GM18867 (cell line): ENCODE data around the gene MAP4K4.
A peak's percentile ranks its signal among the peaks of the same experiment; 100 is the strongest.

Experiments used
- ATAC-seq: cut with Tn5 transposase; IDR thresholded peaks from one replicate; pipeline ENCODE4 v1.9.1; 2021; ENCODE audit warnings: mild to moderate bottlenecking, moderate library complexity; ENCODE audit not compliant: unreplicated experiment

MAP4K4 gene

DNA sequence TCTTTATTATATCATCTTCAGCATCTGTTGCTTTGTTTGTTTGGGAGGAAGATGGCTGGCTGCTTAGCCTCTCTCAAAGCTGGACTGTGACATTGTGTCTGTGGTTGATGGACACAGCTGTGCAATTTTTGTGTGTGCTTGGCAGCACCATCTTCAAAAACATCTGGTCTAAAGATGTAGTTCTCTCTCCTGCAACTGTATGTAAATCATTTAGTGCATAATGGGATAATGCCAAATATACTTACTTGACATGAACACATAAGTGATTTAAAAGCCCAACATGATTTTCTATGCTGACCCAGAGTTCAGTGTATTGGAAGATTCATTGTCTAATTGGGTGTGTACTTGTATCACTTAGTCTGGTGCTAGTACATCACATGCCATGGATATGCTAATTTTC, 112.2 kb downstream of the MAP4K4 start:
- no peak for ATAC-seq

DNA sequence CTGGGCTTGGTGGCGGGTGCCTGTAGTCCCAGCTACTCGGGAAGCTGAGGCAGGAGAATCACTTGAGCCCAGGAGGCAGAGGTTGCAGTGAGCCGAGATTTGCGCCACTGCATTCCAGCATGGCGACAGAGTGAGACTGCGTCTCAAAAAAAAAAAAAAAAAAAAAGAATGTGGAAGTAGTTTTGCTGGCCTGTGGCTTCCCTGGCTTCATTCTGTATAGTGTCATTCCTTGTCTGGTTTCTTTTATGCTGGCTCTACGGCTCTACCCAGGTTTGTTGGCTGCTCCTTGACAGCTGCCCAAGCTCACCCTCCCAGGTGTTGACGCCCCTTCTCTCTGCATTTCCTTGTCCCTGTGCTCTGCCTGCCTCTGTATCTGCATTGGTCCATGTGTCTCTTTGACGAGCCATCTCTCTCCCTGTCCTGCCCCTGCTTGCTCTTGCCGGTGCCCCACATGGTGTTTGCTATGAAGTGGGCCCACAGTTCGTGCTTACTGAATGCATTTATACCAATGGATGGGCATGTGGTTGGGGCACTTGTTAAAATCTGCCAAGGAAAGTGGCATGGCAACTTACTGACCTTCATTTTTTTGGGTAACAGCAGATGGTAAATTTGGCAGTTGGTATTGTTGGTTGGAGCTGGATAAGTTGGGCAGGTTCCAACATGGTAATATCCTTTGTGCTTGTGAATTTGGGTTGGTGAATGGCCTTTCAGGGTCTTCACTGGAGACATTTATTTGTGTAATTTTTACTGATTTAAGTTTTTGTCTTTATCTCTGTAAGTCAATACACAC, 113.9 kb downstream of the MAP4K4 start:
- no peak for ATAC-seq

GRCh38 chr2:101812226-101812625, 114.7 kb downstream of the MAP4K4 start:
- no peak for ATAC-seq

DNA sequence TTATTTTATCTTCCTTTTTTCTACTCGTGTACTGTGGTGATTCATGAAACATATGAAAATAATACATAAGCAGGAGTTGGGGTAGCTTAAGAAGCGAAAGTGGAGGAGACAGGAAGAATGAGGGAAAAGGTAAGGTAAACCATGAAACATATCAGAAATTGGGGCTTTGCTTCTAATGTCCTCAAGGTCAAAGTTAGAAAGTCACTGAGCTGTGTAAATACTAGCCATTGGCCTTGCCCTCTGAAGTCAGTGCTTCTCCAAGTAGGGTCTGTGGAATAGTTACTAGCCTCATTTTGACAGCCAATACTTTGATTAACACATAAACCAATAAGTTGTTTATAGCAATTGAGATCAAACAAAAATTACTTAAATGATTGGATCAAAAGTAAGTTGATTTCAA, 117.2 kb downstream of the MAP4K4 start:
- no peak for ATAC-seq

- ATAC-seq: no peak
These were observed 117.6 kb downstream of the MAP4K4 start for GRCh38 chr2:101815154-101815553.

GRCh38 chr2:101815739-101816391, 118.4 kb downstream of the MAP4K4 start:
- no peak for ATAC-seq

DNA sequence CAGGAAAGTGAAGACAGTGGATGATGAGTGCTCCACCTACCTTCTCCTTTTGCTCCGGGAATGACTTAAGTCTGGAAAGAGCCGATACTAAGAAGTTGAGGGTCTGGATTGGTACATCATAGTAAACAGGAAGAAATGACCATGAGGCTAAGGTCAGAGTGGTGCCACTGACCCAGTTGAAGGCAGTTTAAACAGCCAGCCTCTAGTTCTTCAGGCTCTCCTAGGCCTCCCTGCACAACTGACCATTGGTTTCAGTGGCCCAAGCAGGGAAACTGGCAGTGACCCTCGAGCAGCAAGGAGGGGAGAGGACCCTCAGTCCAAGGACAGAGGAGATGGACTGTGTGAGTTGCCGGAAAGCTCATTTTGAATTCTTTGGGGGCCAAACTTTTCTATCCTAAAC, 119.1 kb downstream of the MAP4K4 start:
- no peak for ATAC-seq

- ATAC-seq: no peak
These were observed 120.0 kb downstream of the MAP4K4 start for GRCh38 chr2:101817481-101817880.

DNA sequence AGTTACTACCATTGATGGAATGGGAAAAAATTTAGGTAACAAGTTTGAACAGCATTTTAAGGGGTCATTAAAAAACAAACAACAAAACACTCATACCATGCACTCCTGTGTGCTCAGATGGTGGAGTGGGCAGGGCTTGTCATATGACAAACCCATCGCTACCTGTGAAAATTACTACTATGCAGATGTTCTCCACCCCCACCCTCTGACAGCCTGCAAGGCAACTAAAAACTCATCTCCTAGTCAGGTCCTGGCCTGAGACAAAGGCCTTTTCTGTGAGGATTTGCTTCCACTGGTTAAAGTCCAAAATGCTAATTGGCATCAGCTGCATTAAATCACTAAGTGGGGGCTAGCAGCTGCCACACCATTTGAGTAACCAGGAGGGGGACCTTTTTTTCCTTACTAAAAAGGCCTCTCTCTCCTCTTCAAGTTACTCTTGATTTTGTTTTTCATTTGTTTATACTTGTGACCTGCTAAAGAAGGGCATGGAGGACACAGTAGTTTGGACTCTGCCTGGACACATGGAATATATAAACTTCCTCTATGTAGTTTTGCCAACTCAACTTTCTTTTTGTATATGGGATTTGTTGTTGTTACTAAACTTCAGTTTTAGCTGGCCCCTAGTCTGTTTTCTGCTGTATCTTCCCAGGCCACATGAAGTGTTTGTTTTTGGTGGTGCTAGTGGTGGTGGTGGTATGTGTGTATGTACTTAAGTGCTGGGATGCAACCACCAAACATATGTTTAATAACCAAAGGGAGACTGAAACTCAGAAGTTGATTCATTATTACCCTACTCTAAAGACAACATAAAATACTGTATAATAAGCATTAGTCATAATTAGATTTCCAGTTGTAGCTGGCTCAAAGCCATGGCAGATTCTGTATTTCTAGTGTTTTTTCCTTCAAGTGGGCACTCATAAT, 121.3 kb downstream of the MAP4K4 start:
- no peak for ATAC-seq

- ATAC-seq: no peak
These were observed 123.0 kb downstream of the MAP4K4 start for GRCh38 chr2:101820519-101820918.

DNA sequence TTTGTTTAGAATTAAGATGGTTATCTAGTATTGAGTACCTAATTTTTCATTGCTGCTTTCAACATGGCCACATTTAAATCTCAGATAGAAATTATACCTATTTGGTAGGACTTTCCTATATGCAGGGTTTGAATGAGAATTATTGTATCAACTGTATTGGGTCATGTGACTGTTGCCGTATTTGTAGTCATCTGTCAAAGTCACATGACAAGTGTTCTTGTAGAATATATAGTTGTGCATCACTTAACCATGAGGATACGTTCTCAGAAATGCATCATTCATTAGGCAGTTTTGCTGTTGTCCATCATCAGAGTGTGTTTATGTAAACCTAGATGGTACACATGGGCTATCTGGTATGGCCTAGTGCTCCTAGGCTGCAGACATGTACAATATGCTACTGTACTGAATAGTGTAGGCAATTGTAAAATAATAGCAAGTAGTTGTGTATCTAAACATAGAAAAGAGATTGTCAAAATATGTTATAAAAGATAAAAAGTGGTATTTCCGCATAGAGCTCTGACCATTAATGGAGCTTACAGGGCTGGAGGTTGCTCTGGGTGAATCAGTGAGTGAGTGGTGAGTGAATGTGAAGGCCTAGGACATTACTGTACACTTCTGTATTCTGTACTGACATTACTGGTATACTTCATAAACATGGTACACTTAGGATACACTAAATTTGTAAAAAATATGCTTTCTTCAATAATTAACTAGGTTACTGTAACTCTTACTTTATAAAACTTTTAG, 123.7 kb downstream of the MAP4K4 start:
- ATAC-seq: no peak

DNA sequence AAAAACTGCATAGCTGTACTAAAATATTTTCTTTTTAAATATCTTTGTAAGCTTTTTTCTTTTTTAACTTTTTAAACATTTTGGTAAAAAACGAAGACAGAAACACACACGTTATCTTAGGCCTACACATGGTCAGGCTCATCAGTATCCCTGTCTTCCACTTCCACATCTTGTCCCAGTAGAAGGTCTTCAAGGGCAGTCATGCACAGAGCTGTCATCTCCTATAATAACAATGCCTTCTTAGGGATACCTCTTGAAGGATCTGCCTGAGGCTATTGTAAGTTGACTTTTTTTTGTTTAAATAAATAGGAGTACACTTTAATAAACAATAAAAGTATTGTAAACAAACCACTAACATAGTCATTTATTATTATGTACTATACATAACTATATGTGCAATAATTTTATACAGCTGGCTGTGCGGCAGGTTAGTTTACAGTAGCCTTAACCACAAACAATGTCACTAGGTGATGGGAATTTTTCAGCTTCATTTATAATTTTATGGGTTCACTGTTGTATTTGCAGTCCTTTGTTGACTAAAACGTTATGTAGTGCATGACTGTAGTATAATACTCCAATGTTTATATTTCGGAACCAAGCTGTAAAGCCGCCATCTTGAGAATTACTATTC, 124.4 kb downstream of the MAP4K4 start:
- ATAC-seq: no peak

DNA sequence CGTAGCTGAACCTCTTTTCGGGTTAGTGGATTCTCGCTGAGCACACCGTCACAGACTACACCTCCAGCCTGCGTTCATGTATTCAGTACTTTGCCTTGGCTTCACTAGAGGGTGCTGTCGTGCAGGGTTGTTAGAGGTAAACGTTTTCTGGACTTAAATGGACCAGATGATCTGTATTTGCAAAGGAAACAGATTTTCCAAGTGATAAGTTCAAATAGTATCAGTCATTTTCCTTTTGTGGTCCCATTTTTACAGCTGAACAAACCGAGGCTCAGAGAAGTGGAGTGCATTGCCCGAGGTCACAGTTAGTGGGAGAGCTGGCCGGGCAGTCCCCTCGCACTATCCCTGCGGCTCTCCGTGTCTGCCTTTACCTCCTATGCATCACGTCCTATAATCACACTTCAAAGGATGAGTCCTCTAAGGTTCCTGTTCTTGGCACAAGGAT, 125.9 kb downstream of the MAP4K4 start:
- peak; percentile 87 for ATAC-seq

DNA sequence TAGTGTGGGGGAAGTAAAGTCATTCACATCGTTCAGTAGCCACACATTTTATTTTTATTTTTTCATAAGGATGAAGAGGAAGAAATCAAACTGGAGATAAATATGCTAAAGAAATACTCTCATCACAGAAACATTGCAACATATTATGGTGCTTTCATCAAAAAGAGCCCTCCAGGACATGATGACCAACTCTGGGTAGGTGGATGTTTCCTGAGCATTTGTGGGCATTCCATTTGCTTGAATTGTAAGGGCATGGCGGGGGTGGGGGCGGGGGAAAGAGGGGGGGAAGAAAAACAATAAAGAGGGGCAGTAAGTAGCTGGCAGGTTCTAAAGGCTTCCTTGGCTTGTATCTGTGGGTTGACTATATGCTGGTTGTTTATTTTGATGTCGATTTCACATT, 126.4 kb downstream of the MAP4K4 start:
- ATAC-seq: no peak

GRCh38 chr2:101826716-101827115, 129.2 kb downstream of the MAP4K4 start:
- ATAC-seq: no peak

DNA sequence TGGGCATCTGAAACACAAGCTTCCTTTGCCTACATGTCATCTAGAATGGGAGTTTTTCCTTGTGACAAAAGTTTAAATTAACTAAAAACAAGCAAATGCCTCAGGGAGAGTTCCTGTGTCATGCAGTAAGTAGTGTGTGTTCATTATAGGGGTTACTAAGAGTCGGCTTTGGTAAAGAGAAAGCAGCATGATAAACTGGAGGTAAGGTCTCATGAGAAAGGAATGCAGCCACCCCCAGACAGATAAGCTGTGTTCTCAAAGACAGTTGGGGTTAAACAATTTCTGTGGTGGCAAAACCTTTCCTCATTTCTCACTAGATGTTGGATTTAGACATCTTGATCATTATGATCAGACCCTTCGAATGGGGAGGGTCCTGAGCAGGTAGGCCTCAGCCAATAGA, 129.7 kb downstream of the MAP4K4 start:
- ATAC-seq: no peak

- ATAC-seq: no peak
These were observed 130.8 kb downstream of the MAP4K4 start for GRCh38 chr2:101828257-101828656.

- no peak for ATAC-seq
These were observed 131.3 kb downstream of the MAP4K4 start for GRCh38 chr2:101828673-101829334.

DNA sequence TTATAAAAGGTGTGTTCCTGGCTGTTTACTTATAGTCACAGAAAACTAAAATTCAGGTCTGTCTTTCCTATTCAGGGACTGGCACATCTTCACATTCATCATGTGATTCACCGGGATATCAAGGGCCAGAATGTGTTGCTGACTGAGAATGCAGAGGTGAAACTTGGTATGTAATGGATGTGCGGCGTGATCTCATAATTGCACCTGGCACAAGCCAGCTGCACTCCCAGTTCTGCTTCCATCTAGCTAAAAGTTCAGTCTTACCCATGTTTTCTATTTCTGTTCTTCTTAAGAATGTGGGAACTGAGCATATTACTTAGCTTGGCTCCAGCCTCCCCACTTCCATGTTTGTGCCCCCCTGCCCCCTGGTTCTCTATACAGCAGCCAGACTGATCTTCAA, 131.9 kb downstream of the MAP4K4 start:
- ATAC-seq: no peak

GRCh38 chr2:101830146-101830545, 132.6 kb downstream of the MAP4K4 start:
- ATAC-seq: no peak
